Measurements from ENCODE around the gene RNF214.
A peak's percentile ranks its signal among the peaks of the same experiment; 100 is the strongest.

RNF214 gene

GRCh38 chr11:117229411-117229810, 3.1 kb upstream of the RNF214 start:
- intact Hi-C loops (cut with DNase I; ENCODE audit: low total_unique reads): loop anchor here (5.0 kb wide), 1 partner anchor 47 kb away; no protein-coding TSS in a partner anchor
- H3K4me3 ChIP-seq: no peak overlapping the region
- H3K36me3 ChIP-seq: peaks cover 18 to 53% (median 34%) of the 10 kb centered on the region in 3 donors
- DNase-seq: no peak
- no peaks in the 10 kb centered on the region for H3K27me3 ChIP-seq
- TF ChIP-seq CTCF (IDR thresholded peaks at IDR 0.05): no peak
- H3K9me3 ChIP-seq: no peaks in the 10 kb centered on the region
- H3K27ac ChIP-seq: no peak overlapping the region
- H3K4me1 ChIP-seq: peaks cover 0 to 50% (median 34%) of the 10 kb centered on the region in 4 donors

GRCh38 chr11:117229931-117230285, 2.6 kb upstream of the RNF214 start:
- TF ChIP-seq CTCF (IDR thresholded peaks at IDR 0.05): no peak
- Histone ChIP-seq H3K9me3 (no peaks in the 10 kb centered on the region), H3K4me1 (peaks cover 0 to 45% (median 34%) of the 10 kb centered on the region in 4 donors), H3K27ac (no peak overlapping the region), H3K27me3 (no peaks in the 10 kb centered on the region), H3K36me3 (peaks cover 18 to 48% (median 34%) of the 10 kb centered on the region in 3 donors), H3K4me3 (no peak overlapping the region)
- intact Hi-C loops (cut with DNase I; ENCODE audit: low total_unique reads): loop anchor here (5.0 to 10.0 kb wide), 5 partner anchors 38 to 445 kb away; partner anchors contain the start of genes BACE1 and ZPR1
- DNase-seq: no peak

GRCh38 chr11:117230286-117230961, 2.0 kb upstream of the RNF214 start:
- no peak for TF ChIP-seq CTCF (IDR thresholded peaks at IDR 0.05)
- Histone ChIP-seq H3K27me3 (no peaks in the 10 kb centered on the region), H3K4me3 (peak overlapping the region; percentile 66 to 83), H3K9me3 (no peaks in the 10 kb centered on the region), H3K4me1 (peaks cover 0 to 40% (median 34%) of the 10 kb centered on the region in 4 donors), H3K36me3 (peaks cover 18 to 45% (median 34%) of the 10 kb centered on the region in 3 donors), H3K27ac (peak overlapping the region in 1 of 2 donors; percentile 94)
- intact Hi-C loops (cut with DNase I; ENCODE audit: low total_unique reads): loop anchor here (5.0 to 10.0 kb wide), 4 partner anchors 38 to 446 kb away; partner anchors contain the start of genes BACE1 and ZPR1
- DNase-seq: no peak

GRCh38 chr11:117230999-117231841, 1.3 kb upstream of the RNF214 start:
- Histone ChIP-seq H3K27me3 (no peaks in the 10 kb centered on the region), H3K4me3 (peak overlapping the region; percentile 66 to 83), H3K9me3 (no peaks in the 10 kb centered on the region), H3K36me3 (peaks cover 18 to 39% (median 34%) of the 10 kb centered on the region in 3 donors), H3K4me1 (peaks cover 0 to 35% (median 27%) of the 10 kb centered on the region in 4 donors), H3K27ac (peak overlapping the region; percentile 86 to 94)
- intact Hi-C loops (cut with DNase I; ENCODE audit: low total_unique reads): loop anchor here (5.0 to 10.0 kb wide), 4 partner anchors 39 to 446 kb away; partner anchors contain the start of genes BACE1 and ZPR1
- no peak for DNase-seq
- no peak for TF ChIP-seq CTCF (IDR thresholded peaks at IDR 0.05)

- Histone ChIP-seq H3K4me3 (peak within 1 kb of the TSS; percentile 66 to 83), H3K27ac (peak within 1 kb of the TSS; percentile 86 to 94), H3K36me3 (peaks cover 16 to 35% (median 32%) of the 10 kb centered on the region in 3 donors), H3K4me1 (peaks cover 0 to 32% (median 26%) of the 10 kb centered on the region in 4 donors), H3K27me3 (no peaks in the 10 kb centered on the region), H3K9me3 (no peaks in the 10 kb centered on the region)
- TF ChIP-seq CTCF (IDR thresholded peaks at IDR 0.05): no peak
- intact Hi-C loops (cut with DNase I; ENCODE audit: low total_unique reads): loop anchor here (5.0 to 10.0 kb wide), 4 partner anchors 39 to 447 kb away; partner anchors contain the start of genes BACE1 and ZPR1
- peak in 1 of 2 donors; percentile 67 for DNase-seq
These were observed 704 bp upstream of the RNF214 start, which contains the start of gene PCSK7 for GRCh38 chr11:117231842-117232091. Gene PCSK7, minus strand, starts transcription at chr11:117232073. Its CDS starts 2,229 bp downstream, at chr11:117229844.

All from tibial artery (tissue), 4 donors.